Measurements from ENCODE around the gene CASK.
A peak's percentile ranks its signal among the peaks of the same experiment; 100 is the strongest.

Gene CASK

GRCh38 chrX:41759817-41760216, 163.5 kb downstream of the CASK start:
- no peaks in the 10 kb centered on the region for H3K27me3 ChIP-seq (ENCODE audit: control insufficient read depth in 2 of 2, insufficient read depth in 2 of 2, low read length in 2 of 2)
- H3K9me3 ChIP-seq (ENCODE audit: control insufficient read depth in 2 of 2, low read length in 2 of 2): no peaks in the 10 kb centered on the region
- H3K27ac ChIP-seq (ENCODE audit: low read depth in 2 of 2, low read length in 2 of 2): no peak overlapping the region
- no peaks in the 10 kb centered on the region for H3K36me3 ChIP-seq (ENCODE audit: control insufficient read depth in 2 of 2, insufficient read depth in 2 of 2, low read length in 2 of 2)
- H3K4me1 ChIP-seq (ENCODE audit: control insufficient read depth in 2 of 2, insufficient read depth in 2 of 2, low read length in 2 of 2): no peaks in the 10 kb centered on the region
- H3K4me3 ChIP-seq (ENCODE audit: low read length in 2 of 2): no peak overlapping the region
- H3K9ac ChIP-seq (ENCODE audit: low read depth in 1 of 2, low read length in 2 of 2): no peak overlapping the region

- Histone ChIP-seq H3K27me3 (ENCODE audit: control insufficient read depth in 2 of 2, insufficient read depth in 2 of 2, low read length in 2 of 2) (no peaks in the 10 kb centered on the region), H3K4me3 (ENCODE audit: low read length in 2 of 2) (no peak overlapping the region), H3K36me3 (ENCODE audit: control insufficient read depth in 2 of 2, insufficient read depth in 2 of 2, low read length in 2 of 2) (no peaks in the 10 kb centered on the region), H3K9me3 (ENCODE audit: control insufficient read depth in 2 of 2, low read length in 2 of 2) (no peaks in the 10 kb centered on the region), H3K27ac (ENCODE audit: low read depth in 2 of 2, low read length in 2 of 2) (no peak overlapping the region), H3K9ac (ENCODE audit: low read depth in 1 of 2, low read length in 2 of 2) (no peak overlapping the region), H3K4me1 (ENCODE audit: control insufficient read depth in 2 of 2, insufficient read depth in 2 of 2, low read length in 2 of 2) (no peaks in the 10 kb centered on the region)
Observed at GRCh38 chrX:41758401-41758800, 165.0 kb downstream of the CASK start.

GRCh38 chrX:41750716-41751115, 172.6 kb downstream of the CASK start:
- no peaks in the 10 kb centered on the region for H3K9me3 ChIP-seq (ENCODE audit: control insufficient read depth in 2 of 2, low read length in 2 of 2)
- no peak overlapping the region for H3K4me3 ChIP-seq (ENCODE audit: low read length in 2 of 2)
- peaks cover 0 to 3% of the 10 kb centered on the region in 2 donors for H3K27me3 ChIP-seq (ENCODE audit: control insufficient read depth in 2 of 2, insufficient read depth in 2 of 2, low read length in 2 of 2)
- no peaks in the 10 kb centered on the region for H3K4me1 ChIP-seq (ENCODE audit: control insufficient read depth in 2 of 2, insufficient read depth in 2 of 2, low read length in 2 of 2)
- no peak overlapping the region for H3K9ac ChIP-seq (ENCODE audit: low read depth in 1 of 2, low read length in 2 of 2)
- no peaks in the 10 kb centered on the region for H3K36me3 ChIP-seq (ENCODE audit: control insufficient read depth in 2 of 2, insufficient read depth in 2 of 2, low read length in 2 of 2)
- no peak overlapping the region for H3K27ac ChIP-seq (ENCODE audit: low read depth in 2 of 2, low read length in 2 of 2)

- no peaks in the 10 kb centered on the region for H3K36me3 ChIP-seq (ENCODE audit: control insufficient read depth in 2 of 2, insufficient read depth in 2 of 2, low read length in 2 of 2)
- no peak overlapping the region for H3K27ac ChIP-seq (ENCODE audit: low read depth in 2 of 2, low read length in 2 of 2)
- H3K27me3 ChIP-seq (ENCODE audit: control insufficient read depth in 2 of 2, insufficient read depth in 2 of 2, low read length in 2 of 2): peaks cover 0 to 5% of the 10 kb centered on the region in 2 donors
- H3K4me1 ChIP-seq (ENCODE audit: control insufficient read depth in 2 of 2, insufficient read depth in 2 of 2, low read length in 2 of 2): no peaks in the 10 kb centered on the region
- H3K4me3 ChIP-seq (ENCODE audit: low read length in 2 of 2): no peak overlapping the region
- H3K9ac ChIP-seq (ENCODE audit: low read depth in 1 of 2, low read length in 2 of 2): no peak overlapping the region
- H3K9me3 ChIP-seq (ENCODE audit: control insufficient read depth in 2 of 2, low read length in 2 of 2): no peaks in the 10 kb centered on the region
Observed at GRCh38 chrX:41739871-41740270, 183.5 kb downstream of the CASK start.

DNA sequence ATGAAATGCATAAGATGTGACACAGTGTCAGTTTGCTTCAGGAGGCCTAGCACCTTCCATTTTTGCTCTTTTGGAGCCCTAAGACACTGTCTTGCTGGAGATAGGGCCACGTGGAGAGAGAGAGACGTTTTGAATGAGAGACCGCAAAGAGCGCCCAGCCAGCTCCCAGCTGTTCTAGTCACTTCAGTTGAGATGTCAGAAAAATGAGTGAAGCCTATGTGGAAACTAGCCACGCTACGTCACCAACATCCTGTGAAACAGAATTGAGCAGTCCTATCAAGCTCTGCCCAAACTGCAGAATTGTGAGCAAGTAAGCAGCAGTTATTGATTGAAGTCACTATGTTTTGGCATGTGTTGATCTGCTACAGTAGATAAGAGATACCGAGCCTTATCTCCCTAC, 186.3 kb downstream of the CASK start:
- H3K9me3 ChIP-seq (ENCODE audit: control insufficient read depth in 2 of 2, low read length in 2 of 2): no peaks in the 10 kb centered on the region

GRCh38 chrX:41734530-41734929, 188.8 kb downstream of the CASK start:
- peaks cover 0 to 4% of the 10 kb centered on the region in 2 donors for H3K4me1 ChIP-seq (ENCODE audit: control insufficient read depth in 2 of 2, insufficient read depth in 2 of 2, low read length in 2 of 2)
- peak overlapping the region in 1 of 2 donors; percentile 28 for H3K9ac ChIP-seq (ENCODE audit: low read depth in 1 of 2, low read length in 2 of 2)
- H3K9me3 ChIP-seq (ENCODE audit: control insufficient read depth in 2 of 2, low read length in 2 of 2): no peaks in the 10 kb centered on the region
- no peak overlapping the region for H3K27ac ChIP-seq (ENCODE audit: low read depth in 2 of 2, low read length in 2 of 2)
- peaks cover 0 to 10% of the 10 kb centered on the region in 2 donors for H3K27me3 ChIP-seq (ENCODE audit: control insufficient read depth in 2 of 2, insufficient read depth in 2 of 2, low read length in 2 of 2)
- no peaks in the 10 kb centered on the region for H3K36me3 ChIP-seq (ENCODE audit: control insufficient read depth in 2 of 2, insufficient read depth in 2 of 2, low read length in 2 of 2)
- H3K4me3 ChIP-seq (ENCODE audit: low read length in 2 of 2): no peak overlapping the region

More for the DNA sequence above, 186.3 kb downstream of the CASK start:
- Histone ChIP-seq H3K4me3 (ENCODE audit: low read length in 2 of 2) (no peak overlapping the region), H3K27me3 (ENCODE audit: control insufficient read depth in 2 of 2, insufficient read depth in 2 of 2, low read length in 2 of 2) (peaks cover 0 to 7% of the 10 kb centered on the region in 2 donors), H3K9ac (ENCODE audit: low read depth in 1 of 2, low read length in 2 of 2) (no peak overlapping the region), H3K36me3 (ENCODE audit: control insufficient read depth in 2 of 2, insufficient read depth in 2 of 2, low read length in 2 of 2) (no peaks in the 10 kb centered on the region), H3K4me1 (ENCODE audit: control insufficient read depth in 2 of 2, insufficient read depth in 2 of 2, low read length in 2 of 2) (peaks cover 0 to 4% of the 10 kb centered on the region in 2 donors), H3K27ac (ENCODE audit: low read depth in 2 of 2, low read length in 2 of 2) (no peak overlapping the region)

DNA sequence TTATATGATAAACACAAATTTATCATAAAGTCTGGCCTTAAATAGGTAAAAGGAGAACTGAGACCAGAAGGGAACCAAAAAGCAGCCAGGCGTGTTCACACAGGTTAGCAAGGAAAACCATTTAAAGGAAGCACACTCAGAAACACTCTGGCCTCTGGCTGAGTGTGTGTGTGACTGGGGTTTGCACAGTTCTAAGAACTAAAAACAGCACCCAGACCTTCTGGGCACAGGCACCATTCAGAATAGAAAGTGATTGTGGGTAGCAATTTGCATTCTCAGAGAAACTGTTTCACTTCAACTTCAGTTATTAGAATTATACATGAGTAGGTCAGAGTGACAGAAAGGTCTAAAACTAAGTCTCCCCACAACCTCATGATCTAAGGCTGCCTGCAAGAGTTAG, 189.4 kb downstream of the CASK start:
- H3K27ac ChIP-seq (ENCODE audit: low read depth in 2 of 2, low read length in 2 of 2): no peak overlapping the region
- no peaks in the 10 kb centered on the region for H3K9me3 ChIP-seq (ENCODE audit: control insufficient read depth in 2 of 2, low read length in 2 of 2)
- peaks cover 0 to 4% of the 10 kb centered on the region in 2 donors for H3K4me1 ChIP-seq (ENCODE audit: control insufficient read depth in 2 of 2, insufficient read depth in 2 of 2, low read length in 2 of 2)
- H3K36me3 ChIP-seq (ENCODE audit: control insufficient read depth in 2 of 2, insufficient read depth in 2 of 2, low read length in 2 of 2): no peaks in the 10 kb centered on the region
- H3K9ac ChIP-seq (ENCODE audit: low read depth in 1 of 2, low read length in 2 of 2): no peak overlapping the region
- peaks cover 0 to 10% of the 10 kb centered on the region in 2 donors for H3K27me3 ChIP-seq (ENCODE audit: control insufficient read depth in 2 of 2, insufficient read depth in 2 of 2, low read length in 2 of 2)
- no peak overlapping the region for H3K4me3 ChIP-seq (ENCODE audit: low read length in 2 of 2)

DNA sequence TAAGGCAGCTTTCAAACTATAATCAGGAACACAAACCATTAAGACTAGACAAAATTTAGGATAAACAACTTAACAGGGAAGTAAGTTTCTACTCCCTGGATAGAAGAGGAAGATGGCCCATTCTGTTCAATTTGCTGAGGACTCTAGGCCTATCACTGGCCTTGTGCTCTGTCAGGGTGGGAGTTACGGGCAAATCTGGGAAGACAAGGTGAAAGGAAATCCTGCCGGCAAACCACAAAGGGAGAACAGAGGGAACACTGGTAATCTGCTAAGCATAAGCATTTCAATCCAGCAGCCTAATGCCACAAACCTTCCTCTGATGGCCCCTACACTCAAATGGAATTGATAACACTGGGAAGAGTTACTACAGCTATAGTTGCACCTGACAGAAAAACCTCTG, 191.1 kb downstream of the CASK start:
- no peak overlapping the region for H3K9ac ChIP-seq (ENCODE audit: low read depth in 1 of 2, low read length in 2 of 2)
- H3K4me3 ChIP-seq (ENCODE audit: low read length in 2 of 2): no peak overlapping the region
- no peaks in the 10 kb centered on the region for H3K9me3 ChIP-seq (ENCODE audit: control insufficient read depth in 2 of 2, low read length in 2 of 2)
- H3K27ac ChIP-seq (ENCODE audit: low read depth in 2 of 2, low read length in 2 of 2): no peak overlapping the region
- H3K4me1 ChIP-seq (ENCODE audit: control insufficient read depth in 2 of 2, insufficient read depth in 2 of 2, low read length in 2 of 2): peaks cover 0 to 4% of the 10 kb centered on the region in 2 donors
- H3K36me3 ChIP-seq (ENCODE audit: control insufficient read depth in 2 of 2, insufficient read depth in 2 of 2, low read length in 2 of 2): no peaks in the 10 kb centered on the region
- peaks cover 0 to 10% of the 10 kb centered on the region in 2 donors for H3K27me3 ChIP-seq (ENCODE audit: control insufficient read depth in 2 of 2, insufficient read depth in 2 of 2, low read length in 2 of 2)

DNA sequence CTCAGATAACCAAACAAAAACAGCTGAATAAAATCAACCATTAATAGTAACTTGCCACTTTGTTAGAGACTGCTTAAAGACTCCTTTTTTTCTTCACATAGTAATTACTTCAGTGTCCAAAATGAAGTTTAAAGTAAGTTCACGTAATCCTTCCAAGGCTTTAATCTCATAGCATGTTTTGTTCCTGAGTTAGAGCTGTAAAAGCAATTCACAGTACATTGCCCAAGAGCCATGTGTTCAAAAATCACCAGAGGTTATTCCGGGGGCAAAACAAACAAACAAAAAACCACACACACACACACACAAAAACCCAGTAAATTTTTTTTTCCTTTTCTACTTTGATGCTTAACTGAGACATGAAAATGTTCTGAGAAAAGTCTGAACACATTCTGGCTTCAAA, 193.3 kb downstream of the CASK start:
- Histone ChIP-seq H3K27ac (ENCODE audit: low read depth in 2 of 2, low read length in 2 of 2) (no peak overlapping the region), H3K36me3 (ENCODE audit: control insufficient read depth in 2 of 2, insufficient read depth in 2 of 2, low read length in 2 of 2) (no peaks in the 10 kb centered on the region), H3K4me3 (ENCODE audit: low read length in 2 of 2) (no peak overlapping the region), H3K9me3 (ENCODE audit: control insufficient read depth in 2 of 2, low read length in 2 of 2) (no peaks in the 10 kb centered on the region), H3K4me1 (ENCODE audit: control insufficient read depth in 2 of 2, insufficient read depth in 2 of 2, low read length in 2 of 2) (peaks cover 0 to 4% of the 10 kb centered on the region in 2 donors), H3K9ac (ENCODE audit: low read depth in 1 of 2, low read length in 2 of 2) (no peak overlapping the region), H3K27me3 (ENCODE audit: control insufficient read depth in 2 of 2, insufficient read depth in 2 of 2, low read length in 2 of 2) (peaks cover 0 to 6% of the 10 kb centered on the region in 2 donors)

DNA sequence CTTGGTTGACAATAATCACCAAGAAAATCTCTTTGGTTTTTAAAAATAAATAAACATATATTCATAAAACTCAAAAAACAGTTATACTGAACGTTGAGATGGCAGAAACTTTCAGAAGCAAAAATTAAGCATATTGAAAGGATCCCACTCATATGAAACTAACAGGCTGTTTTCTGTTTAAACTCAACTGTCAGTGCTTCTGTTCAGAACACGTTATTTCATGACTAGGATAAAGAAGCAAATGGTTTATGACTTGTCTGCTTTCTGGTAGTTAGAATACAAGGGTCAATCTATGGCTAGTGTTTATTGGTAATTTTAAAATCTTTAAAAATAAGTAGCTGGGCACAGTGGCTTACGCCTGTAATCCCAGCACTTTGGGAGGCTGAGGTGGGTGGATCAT, 195.2 kb downstream of the CASK start:
- Histone ChIP-seq H3K9me3 (ENCODE audit: control insufficient read depth in 2 of 2, low read length in 2 of 2) (no peaks in the 10 kb centered on the region), H3K36me3 (ENCODE audit: control insufficient read depth in 2 of 2, insufficient read depth in 2 of 2, low read length in 2 of 2) (no peaks in the 10 kb centered on the region), H3K27ac (ENCODE audit: low read depth in 2 of 2, low read length in 2 of 2) (no peak overlapping the region), H3K4me1 (ENCODE audit: control insufficient read depth in 2 of 2, insufficient read depth in 2 of 2, low read length in 2 of 2) (no peaks in the 10 kb centered on the region), H3K27me3 (ENCODE audit: control insufficient read depth in 2 of 2, insufficient read depth in 2 of 2, low read length in 2 of 2) (peaks cover 0 to 6% of the 10 kb centered on the region in 2 donors), H3K4me3 (ENCODE audit: low read length in 2 of 2) (no peak overlapping the region), H3K9ac (ENCODE audit: low read depth in 1 of 2, low read length in 2 of 2) (no peak overlapping the region)

DNA sequence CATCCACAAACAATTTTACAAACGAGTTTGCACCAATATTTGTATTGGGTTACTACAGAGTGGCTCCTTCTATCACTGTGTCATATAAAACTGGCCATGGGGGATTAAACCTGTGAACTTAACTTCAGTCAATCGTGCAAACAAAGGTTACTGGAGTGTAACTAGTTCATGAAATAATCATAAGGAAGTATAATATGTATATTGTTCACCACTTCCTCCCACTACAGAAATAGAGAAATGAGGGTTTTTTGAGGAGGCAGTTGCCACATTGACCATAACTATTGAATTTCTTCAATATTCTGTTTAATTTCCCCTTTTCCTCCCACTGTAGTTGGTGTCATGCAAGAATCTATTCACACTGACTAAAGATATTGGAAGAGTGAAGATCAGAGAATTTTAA, 199.5 kb downstream of the CASK start, which contains the start of gene GPR82:
GPR82 (plus strand) TSS at position 356 of the 400 bp plus-strand sequence. CDS start 2,846 bp downstream, outside the sequence.
- H3K36me3 ChIP-seq (ENCODE audit: control insufficient read depth in 2 of 2, insufficient read depth in 2 of 2, low read length in 2 of 2): peaks cover 0 to 3% of the 10 kb centered on the region in 2 donors
- peak within 1 kb of the TSS in 1 of 2 donors; percentile 0 for H3K4me3 ChIP-seq (ENCODE audit: low read length in 2 of 2)
- peaks cover 0 to 3% of the 10 kb centered on the region in 2 donors for H3K27me3 ChIP-seq (ENCODE audit: control insufficient read depth in 2 of 2, insufficient read depth in 2 of 2, low read length in 2 of 2)
- no peak within 1 kb of the TSS for H3K27ac ChIP-seq (ENCODE audit: low read depth in 2 of 2, low read length in 2 of 2)
- H3K9me3 ChIP-seq (ENCODE audit: control insufficient read depth in 2 of 2, low read length in 2 of 2): peaks cover 2 to 4% of the 10 kb centered on the region in 2 donors
- H3K9ac ChIP-seq (ENCODE audit: low read depth in 1 of 2, low read length in 2 of 2): no peak within 1 kb of the TSS
- H3K4me1 ChIP-seq (ENCODE audit: control insufficient read depth in 2 of 2, insufficient read depth in 2 of 2, low read length in 2 of 2): no peaks in the 10 kb centered on the region
